Panc1 (cell line): ENCODE measurements around the gene PPP2R1A. TPM values are rescaled to one million over a fixed set of nuclear protein-coding genes. Genes with fewer than 3 reads are reported as not detected.

Experiments
- ATAC-seq: fragments of 200-7000 bp; cut with Tn5 transposase; 2 replicates; pipeline ENCODE4 v1.9.1; 2020; ENCODE audit warnings: mild to moderate bottlenecking, moderate library complexity
- BruUV-seq: library from RNA; stranded (reverse); fragments of 400-500 nt; replicated peaks from 2 replicates; lab custom pipeline; 2021; lab: Mats Ljungman, UMichigan
- CTCF ChIA-PET: fragments of 300-600 bp; sonication (Branson Sonifier 250); formaldehyde crosslinking; loops from one replicate; lab custom pipeline; 2022; ENCODE audit warnings: antibody characterized with exemption; lab: Charles Lee
- POLR2A ChIA-PET: fragments of 300-600 bp; sonication (Branson Sonifier 250); formaldehyde crosslinking; loops from one replicate; lab custom pipeline; 2022; ENCODE audit warnings: antibody characterized with exemption; lab: Charles Lee
- DNase-seq: peaks from one replicate; pipeline ENCODE4 v3.0.0-alpha.2; 2010; ENCODE audit warnings: low read depth, low spot score
- H3K27ac ChIP-seq: 2 replicates; pipeline ENCODE4 v1.5.1; 2011; ENCODE audit warnings: mild to moderate bottlenecking, low read length, inconsistent platforms
- H3K27me3 ChIP-seq: fragments of 200-500 bp; sonication (Bioruptor generic); 2 replicates; pipeline ENCODE4 v1.6.0; 2014; ENCODE audit warnings: low read length, inconsistent platforms; ENCODE audit not compliant: control insufficient read depth, insufficient read depth
- H3K36me3 ChIP-seq: fragments of 200-500 bp; sonication (Bioruptor generic); 2 replicates; pipeline ENCODE4 v1.5.1; 2014; ENCODE audit warnings: inconsistent platforms, mild to moderate bottlenecking, low read length, moderate library complexity; ENCODE audit not compliant: control insufficient read depth, insufficient read depth
- H3K4me1 ChIP-seq: 2 replicates; pipeline ENCODE4 v1.5.1; 2011; ENCODE audit warnings: inconsistent platforms, mild to moderate bottlenecking, low read length, moderate library complexity; ENCODE audit not compliant: control insufficient read depth, insufficient read depth
- H3K4me3 ChIP-seq, 2 experiments: 2 replicates each; pipeline ENCODE4 v1.5.1; 2011 to 2012; ENCODE audit warnings: low read depth in 2 of 2, low read length in 2 of 2, mild to moderate bottlenecking in 2 of 2, inconsistent platforms in 1 of 2, moderate library complexity in 1 of 2
- H3K9me3 ChIP-seq: fragments of 200-500 bp; sonication (Bioruptor generic); 2 replicates; pipeline ENCODE4 v1.5.1; 2014; ENCODE audit warnings: low read depth, mild to moderate bottlenecking, inconsistent platforms, low read length, moderate library complexity; ENCODE audit not compliant: control insufficient read depth, insufficient read depth
- POLR2AphosphoS5 ChIP-seq: IDR thresholded peaks from 2 replicates; pipeline ENCODE4 v1.6.1; 2012; ENCODE audit warnings: mild to moderate bottlenecking, low read depth, low read length, moderate library complexity
- SIN3A ChIP-seq: IDR thresholded peaks from 2 replicates; pipeline ENCODE4 v1.6.1; 2012; ENCODE audit warnings: low read depth, mild to moderate bottlenecking, low read length, moderate library complexity, borderline replicate concordance; ENCODE audit not compliant: insufficient read depth
- TCF7L2 ChIP-seq: IDR thresholded peaks from 2 replicates; pipeline ENCODE4 v1.6.1; 2011; ENCODE audit warnings: mild to moderate bottlenecking, low read depth, low read length, inconsistent platforms
- in situ Hi-C: cut with HindIII; loops from 2 replicates; pipeline ENCODE4 v1.10.0; 2016; ENCODE audit warnings: low sequenced_read_pairs, low pct_unique_long_range_greater_than_20kb
- intact Hi-C: fragments of 100-400 bp; cut with micrococcal nuclease; formaldehyde crosslinking; loops from one replicate; pipeline ENCODE4 v1.10.0; 2022; ENCODE audit not compliant: unreplicated experiment
- total RNA-seq: library from RNA; stranded (reverse); gene quantifications from one replicate; pipeline ENCODE4 v1.2.1, GENCODE V29; 2021; ENCODE audit not compliant: unreplicated experiment
- TF ChIP-seq, protein P1 (sequence below), 2 experiments: IDR thresholded peaks; 2 replicates each; pipeline ENCODE4 v1.6.1; 2011 to 2012; ENCODE audit warnings: low read depth in 2 of 2, control low read depth in 1 of 2, low read length in 1 of 2, mild to moderate bottlenecking in 1 of 2, moderate library complexity in 1 of 2; ENCODE audit not compliant: insufficient read depth in 1 of 2
- TF ChIP-seq, protein P2 (sequence below): fragments of 450-650 bp; IDR thresholded peaks from 2 replicates; pipeline ENCODE4 v1.5.1; 2017; ENCODE audit warnings: mild to moderate bottlenecking

Gene PPP2R1A
- total RNA-seq, 1 experiment from 2014 or later = 146 TPM

DNA sequence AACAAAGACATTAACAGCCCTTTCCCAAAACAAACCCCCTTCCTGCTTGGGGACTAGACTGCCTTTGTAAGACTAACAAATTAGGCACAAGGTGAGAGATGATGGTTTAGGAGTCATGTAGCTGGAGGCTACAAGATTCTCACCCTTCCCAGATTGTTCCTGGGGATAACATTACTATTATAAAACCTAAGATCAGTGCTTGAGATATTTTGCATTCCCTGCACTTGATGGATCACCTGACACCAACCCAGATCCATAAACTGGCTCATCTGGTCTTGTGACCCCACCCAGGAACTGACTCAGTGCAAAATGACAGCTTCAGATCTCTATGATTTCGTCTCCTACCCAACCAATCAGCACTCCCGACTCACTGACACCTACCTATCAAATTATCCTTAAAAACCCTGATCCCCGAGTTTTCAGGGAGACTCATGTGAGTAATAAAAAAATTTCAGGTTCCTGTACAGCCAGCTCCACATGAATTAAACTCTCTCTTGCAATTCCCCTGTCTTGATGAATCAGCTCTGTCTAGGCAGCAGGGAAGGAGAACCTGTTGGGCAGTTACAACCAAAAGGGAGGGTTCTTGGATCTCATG is 47.8 kb upstream of the PPP2R1A start:
- POLR2A ChIA-PET = no interaction called here
- intact Hi-C loops (no loop called here), in situ Hi-C loops (no loop called here)
- H3K27ac ChIP-seq = no peak overlapping the region
- no peaks in the 10 kb centered on the region; the same call in 1 of the 2 replicates for H3K36me3 ChIP-seq
- H3K4me3 ChIP-seq = no peak overlapping the region
- DNase-seq = no peak
- TF ChIP-seq, protein P1, sequence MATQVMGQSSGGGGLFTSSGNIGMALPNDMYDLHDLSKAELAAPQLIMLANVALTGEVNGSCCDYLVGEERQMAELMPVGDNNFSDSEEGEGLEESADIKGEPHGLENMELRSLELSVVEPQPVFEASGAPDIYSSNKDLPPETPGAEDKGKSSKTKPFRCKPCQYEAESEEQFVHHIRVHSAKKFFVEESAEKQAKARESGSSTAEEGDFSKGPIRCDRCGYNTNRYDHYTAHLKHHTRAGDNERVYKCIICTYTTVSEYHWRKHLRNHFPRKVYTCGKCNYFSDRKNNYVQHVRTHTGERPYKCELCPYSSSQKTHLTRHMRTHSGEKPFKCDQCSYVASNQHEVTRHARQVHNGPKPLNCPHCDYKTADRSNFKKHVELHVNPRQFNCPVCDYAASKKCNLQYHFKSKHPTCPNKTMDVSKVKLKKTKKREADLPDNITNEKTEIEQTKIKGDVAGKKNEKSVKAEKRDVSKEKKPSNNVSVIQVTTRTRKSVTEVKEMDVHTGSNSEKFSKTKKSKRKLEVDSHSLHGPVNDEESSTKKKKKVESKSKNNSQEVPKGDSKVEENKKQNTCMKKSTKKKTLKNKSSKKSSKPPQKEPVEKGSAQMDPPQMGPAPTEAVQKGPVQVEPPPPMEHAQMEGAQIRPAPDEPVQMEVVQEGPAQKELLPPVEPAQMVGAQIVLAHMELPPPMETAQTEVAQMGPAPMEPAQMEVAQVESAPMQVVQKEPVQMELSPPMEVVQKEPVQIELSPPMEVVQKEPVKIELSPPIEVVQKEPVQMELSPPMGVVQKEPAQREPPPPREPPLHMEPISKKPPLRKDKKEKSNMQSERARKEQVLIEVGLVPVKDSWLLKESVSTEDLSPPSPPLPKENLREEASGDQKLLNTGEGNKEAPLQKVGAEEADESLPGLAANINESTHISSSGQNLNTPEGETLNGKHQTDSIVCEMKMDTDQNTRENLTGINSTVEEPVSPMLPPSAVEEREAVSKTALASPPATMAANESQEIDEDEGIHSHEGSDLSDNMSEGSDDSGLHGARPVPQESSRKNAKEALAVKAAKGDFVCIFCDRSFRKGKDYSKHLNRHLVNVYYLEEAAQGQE (IDR thresholded peaks at IDR 0.05; ENCODE audit: insufficient read depth in 1 of 2, low read depth in 2 of 2, low read length in 1 of 2) = no peak
- no peak for TF ChIP-seq POLR2AphosphoS5
- no peak for TF ChIP-seq TCF7L2
- no peak for TF ChIP-seq SIN3A
- TF ChIP-seq, protein P2, sequence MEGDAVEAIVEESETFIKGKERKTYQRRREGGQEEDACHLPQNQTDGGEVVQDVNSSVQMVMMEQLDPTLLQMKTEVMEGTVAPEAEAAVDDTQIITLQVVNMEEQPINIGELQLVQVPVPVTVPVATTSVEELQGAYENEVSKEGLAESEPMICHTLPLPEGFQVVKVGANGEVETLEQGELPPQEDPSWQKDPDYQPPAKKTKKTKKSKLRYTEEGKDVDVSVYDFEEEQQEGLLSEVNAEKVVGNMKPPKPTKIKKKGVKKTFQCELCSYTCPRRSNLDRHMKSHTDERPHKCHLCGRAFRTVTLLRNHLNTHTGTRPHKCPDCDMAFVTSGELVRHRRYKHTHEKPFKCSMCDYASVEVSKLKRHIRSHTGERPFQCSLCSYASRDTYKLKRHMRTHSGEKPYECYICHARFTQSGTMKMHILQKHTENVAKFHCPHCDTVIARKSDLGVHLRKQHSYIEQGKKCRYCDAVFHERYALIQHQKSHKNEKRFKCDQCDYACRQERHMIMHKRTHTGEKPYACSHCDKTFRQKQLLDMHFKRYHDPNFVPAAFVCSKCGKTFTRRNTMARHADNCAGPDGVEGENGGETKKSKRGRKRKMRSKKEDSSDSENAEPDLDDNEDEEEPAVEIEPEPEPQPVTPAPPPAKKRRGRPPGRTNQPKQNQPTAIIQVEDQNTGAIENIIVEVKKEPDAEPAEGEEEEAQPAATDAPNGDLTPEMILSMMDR = no peak
- no peaks in the 10 kb centered on the region for H3K27me3 ChIP-seq
- ATAC-seq = no peak
- no TSS peak for BruUV-seq
- no peaks in the 10 kb centered on the region; the same call in 1 of the 2 replicates for H3K4me1 ChIP-seq
- no peaks in the 10 kb centered on the region; the same call in 1 of the 2 replicates for H3K9me3 ChIP-seq
- CTCF ChIA-PET = no interaction called here

DNA sequence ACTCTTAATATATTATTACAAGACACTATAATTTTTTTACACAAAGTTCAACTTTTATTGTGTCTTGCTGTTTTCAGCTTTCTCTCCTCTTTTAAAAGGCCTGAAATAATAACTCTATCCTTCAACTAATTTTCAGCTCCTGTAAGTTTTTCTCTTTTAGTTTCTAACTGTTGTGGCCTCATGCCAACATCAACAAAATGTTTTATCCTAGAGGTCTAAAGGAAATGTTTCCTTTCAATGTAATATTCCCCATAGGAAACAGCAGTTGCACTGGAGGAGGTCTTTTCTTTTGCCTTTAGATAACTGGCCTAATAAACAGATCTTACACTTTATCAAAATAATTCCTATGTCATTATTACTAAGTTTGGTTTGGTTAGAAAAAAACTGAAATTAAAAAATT is 41.6 kb upstream of the PPP2R1A start:
- intact Hi-C loops (no loop called here), in situ Hi-C loops (no loop called here)
- Histone ChIP-seq H3K27me3 (no peaks in the 10 kb centered on the region), H3K9me3 (peaks cover 10% of the 10 kb centered on the region; the same call in 1 of the 2 replicates), H3K4me1 (no peaks in the 10 kb centered on the region), H3K4me3 (no peak overlapping the region), H3K27ac (no peak overlapping the region), H3K36me3 (no peaks in the 10 kb centered on the region)
- no peak for ATAC-seq
- TF ChIP-seq POLR2AphosphoS5 = no peak
- TF ChIP-seq, protein P2 = no peak
- no peak for TF ChIP-seq TCF7L2
- TF ChIP-seq, protein P1 (IDR thresholded peaks at IDR 0.05; ENCODE audit: insufficient read depth in 1 of 2, low read depth in 2 of 2, low read length in 1 of 2) = no peak
- TF ChIP-seq SIN3A = no peak
- no TSS peak for BruUV-seq
- ChIA-PET CTCF (no interaction called here), POLR2A (no interaction called here)
- no peak for DNase-seq
